ENCODE measurements around the gene DET1. TPM values are rescaled to one million over a fixed set of nuclear protein-coding genes. Genes with fewer than 3 reads are reported as not detected.

Gene DET1
- total and polyA plus RNA-seq, 2 of the 13 experiments (the other 11 are each of a cell fraction or from before 2014, with no cell fraction given) = 2.2 to 4.2 TPM

- peaks cover 53% of the 10 kb centered on the region for H3K4me1 ChIP-seq (ENCODE audit: insufficient read depth, low read length)
- peak overlapping the region; percentile 86 to 98 (median 91) for H3K4me3 ChIP-seq (replicated peaks in 1 of 3; ENCODE audit: insufficient read depth in 1 of 3, low read depth in 2 of 3, low read length in 3 of 3)
- in situ Hi-C loops (cut with HindIII; ENCODE audit: extremely low pct_ligation_motif_present, low pct_unique_long_range_greater_than_20kb) = loop anchor here (5.0 kb wide), 1 partner anchor 149 kb away; no protein-coding TSS in a partner anchor
- ATAC-seq (peak; percentile 7; the same call in 2 of the 3 replicates), DNase-seq (ENCODE audit: low spot score) (no peak), FAIRE-seq (no peak)
- H3K27ac ChIP-seq (ENCODE audit: extremely low read length, insufficient read depth, low read length) = peak overlapping the region; percentile 91
- peaks cover 51% of the 10 kb centered on the region for H3K79me2 ChIP-seq (ENCODE audit: insufficient read depth, low read length)
- peak overlapping the region; percentile 88 for H3K4me2 ChIP-seq (ENCODE audit: low read depth, low read length)
- WGBS (ENCODE audit: low lambda C conversion rate) = 4% methylated on average over 10 of the region's 17 CpGs
- CTCF ChIA-PET (ENCODE audit: low intra/inter-chr PET ratio, low total read pairs) = no interaction called here
- BruUV-seq (replicated peaks) = TSS peak; percentile 50
- no peak overlapping the region for H2AFZ ChIP-seq (ENCODE audit: low read length)
- H3K27me3 ChIP-seq (ENCODE audit: control insufficient read depth in 1 of 2, insufficient read depth in 2 of 2, low read length in 2 of 2) = peaks cover 0 to 3% of the 10 kb centered on the region in 2 experiments; a peak in 1 of 5 replicates
- peak overlapping the region; percentile 89 for H3K9ac ChIP-seq (ENCODE audit: insufficient read depth, low read depth, low read length)
- intact Hi-C loops (cut with micrococcal nuclease; ENCODE audit: unreplicated experiment) = loop anchor here (2.0 kb wide), 1 partner anchor 147 kb away; no protein-coding TSS in a partner anchor
- POLR2A ChIA-PET = interaction anchor here (0.7 to 5.5 kb wide), 10 partner anchors 11 to 620 kb away, joined by 3 to 64 read pairs (median 6); partner anchors contain the start of genes ABHD2, AEN and ISG20
- no peaks in the 10 kb centered on the region for H3K9me3 ChIP-seq (ENCODE audit: low read length)
- H4K20me1 ChIP-seq (ENCODE audit: insufficient read depth, low read length) = no peaks in the 10 kb centered on the region
- peaks cover 2 to 29% of the 10 kb centered on the region in 2 experiments for H3K36me3 ChIP-seq (replicated peaks in 1 of 2; ENCODE audit: control insufficient read depth in 1 of 2, insufficient read depth in 2 of 2, low read length in 2 of 2)
- TF ChIP-seq PITX1 (CRISPR knock-in tag; IDR thresholded peaks at IDR 0.05) = 0 out of 2 replicates have a peak, but pooled peaks have one; percentile 0
- TF ChIP-seq MEIS2 (CRISPR knock-in tag; IDR thresholded peaks at IDR 0.05) = no peak
- peak in 1 of 2 experiments; percentile 22; a peak in 1 of 4 replicates for TF ChIP-seq HMGXB4 (CRISPR knock-in tag; IDR thresholded peaks at IDR 0.05; ENCODE audit: borderline replicate concordance in 1 of 2, low read depth in 1 of 2)
- TF ChIP-seq CTCF (CRISPR knock-in tag; IDR thresholded peaks at IDR 0.05) = peak; percentile 63
- TF ChIP-seq ZNF121 (CRISPR knock-in tag; IDR thresholded peaks at IDR 0.05) = no peak
- TF ChIP-seq ZFX (CRISPR knock-in tag; IDR thresholded peaks at IDR 0.05; ENCODE audit: low read depth) = 0 out of 2 replicates have a peak, but pooled peaks have one; percentile 29
- TF ChIP-seq ONECUT2 (CRISPR knock-in tag; IDR thresholded peaks at IDR 0.05) = 0 out of 2 replicates have a peak, but pooled peaks have one; percentile 2
- TF ChIP-seq MEIS1 (CRISPR knock-in tag; IDR thresholded peaks at IDR 0.05; ENCODE audit: borderline replicate concordance) = 0 out of 2 replicates have a peak, but pooled peaks have one; percentile 5
- TF ChIP-seq ZFY (CRISPR knock-in tag; IDR thresholded peaks at IDR 0.05) = peak; percentile 11
- TF ChIP-seq NONO (IDR thresholded peaks at IDR 0.05) = no peak
- TF ChIP-seq NONO (CRISPR knock-in tag; conservative IDR thresholded peaks at IDR 0.05) = peak; percentile 18; the same call in 1 of the 2 replicates
- 0 out of 2 replicates have a peak, but pooled peaks have one; percentile 6 for TF ChIP-seq HOXA9 (CRISPR knock-in tag; IDR thresholded peaks at IDR 0.05; ENCODE audit: borderline replicate concordance)
- TF ChIP-seq ZNF687 (CRISPR knock-in tag; IDR thresholded peaks at IDR 0.05) = peak; percentile 62; the same call in 1 of the 2 replicates
- TF ChIP-seq CREB3 (CRISPR knock-in tag; IDR thresholded peaks at IDR 0.05) = 0 out of 2 replicates have a peak, but pooled peaks have one; percentile 19
Observed at GRCh38 chr15:88467935-88468528, 78.4 kb downstream of the DET1 start.
